Measurements from ENCODE around the gene SNX12. TPM values are rescaled to one million over a fixed set of nuclear protein-coding genes. Genes with fewer than 3 reads are reported as not detected.
"Not testable (repeated sequence)": the region's sequence is repeated elsewhere in the genome, so short reads cannot be mapped to it uniquely, and the experiment has no call there.

SNX12 gene
- total RNA-seq, 3 donors from 2014 or later: 55.9 to 62.7 (median 58.4) TPM

- no peaks in the 10 kb centered on the region for H3K9me3 Mint-ChIP-seq
- ATAC-seq (no peak), DNase-seq (no peak)
- no peak overlapping the region for H3K4me3 Mint-ChIP-seq
- peaks cover 42% of the 10 kb centered on the region for H3K4me1 Mint-ChIP-seq (ENCODE audit: low read depth)
- H3K36me3 Mint-ChIP-seq (ENCODE audit: insufficient read depth): peaks cover 29% of the 10 kb centered on the region
- H3K27me3 Mint-ChIP-seq (ENCODE audit: low read depth): no peaks in the 10 kb centered on the region
Measured at GRCh38 chrX:71060127-71060526, 8.0 kb downstream of the SNX12 start.

- Mint-ChIP-seq H3K9me3 (no peaks in the 10 kb centered on the region), H3K27me3 (ENCODE audit: low read depth) (no peaks in the 10 kb centered on the region), H3K4me1 (ENCODE audit: low read depth) (peaks cover 34% of the 10 kb centered on the region), H3K36me3 (ENCODE audit: insufficient read depth) (peaks cover 27% of the 10 kb centered on the region), H3K4me3 (no peak overlapping the region)
- no peak for DNase-seq
- ATAC-seq: no peak
Measured at GRCh38 chrX:71057848-71058530, 10.1 kb downstream of the SNX12 start.

GRCh38 chrX:71056867-71057266, 11.3 kb downstream of the SNX12 start:
- H3K4me1 Mint-ChIP-seq (ENCODE audit: low read depth): peaks cover 34% of the 10 kb centered on the region
- H3K27me3 Mint-ChIP-seq (ENCODE audit: low read depth): no peaks in the 10 kb centered on the region
- H3K4me3 Mint-ChIP-seq: no peak overlapping the region
- H3K9me3 Mint-ChIP-seq: no peaks in the 10 kb centered on the region
- DNase-seq (no peak), ATAC-seq (no peak)
- H3K36me3 Mint-ChIP-seq (ENCODE audit: insufficient read depth): peaks cover 22% of the 10 kb centered on the region

- H3K36me3 Mint-ChIP-seq (ENCODE audit: insufficient read depth): peaks cover 12% of the 10 kb centered on the region
- no peaks in the 10 kb centered on the region for H3K27me3 Mint-ChIP-seq (ENCODE audit: low read depth)
- H3K4me3 Mint-ChIP-seq: no peak overlapping the region
- no peak for DNase-seq
- H3K4me1 Mint-ChIP-seq (ENCODE audit: low read depth): peaks cover 18% of the 10 kb centered on the region
- H3K9me3 Mint-ChIP-seq: no peaks in the 10 kb centered on the region
- no peak for ATAC-seq
Measured at GRCh38 chrX:71053217-71053621, 14.9 kb downstream of the SNX12 start.

- no peaks in the 10 kb centered on the region for H3K9me3 Mint-ChIP-seq
- DNase-seq: no peak
- H3K4me1 Mint-ChIP-seq (ENCODE audit: low read depth): peaks cover 13% of the 10 kb centered on the region
- H3K4me3 Mint-ChIP-seq: no peak overlapping the region
- H3K36me3 Mint-ChIP-seq (ENCODE audit: insufficient read depth): peaks cover 7% of the 10 kb centered on the region
- no peak for ATAC-seq
- H3K27me3 Mint-ChIP-seq (ENCODE audit: low read depth): no peaks in the 10 kb centered on the region
Measured at GRCh38 chrX:71052721-71053120, 15.4 kb downstream of the SNX12 start.

- not testable (repeated sequence) for H3K9me3 Mint-ChIP-seq; DNase-seq; H3K27me3 Mint-ChIP-seq (ENCODE audit: low read depth); H3K36me3 Mint-ChIP-seq (ENCODE audit: insufficient read depth); ATAC-seq; H3K4me3 Mint-ChIP-seq; H3K4me1 Mint-ChIP-seq (ENCODE audit: low read depth)
Measured at GRCh38 chrX:71047891-71048290, 20.2 kb downstream of the SNX12 start.

GRCh38 chrX:71017396-71017939, 50.7 kb downstream of the SNX12 start:
- Mint-ChIP-seq H3K4me3 (no peak overlapping the region), H3K27me3 (ENCODE audit: low read depth) (no peaks in the 10 kb centered on the region)
- ATAC-seq: no peak

More at GRCh38 chrX:71017396-71017939, 50.7 kb downstream of the SNX12 start:
- peaks cover 4% of the 10 kb centered on the region for H3K36me3 Mint-ChIP-seq (ENCODE audit: insufficient read depth)
- DNase-seq: no peak
- no peaks in the 10 kb centered on the region for H3K4me1 Mint-ChIP-seq (ENCODE audit: low read depth)
- no peaks in the 10 kb centered on the region for H3K9me3 Mint-ChIP-seq

Other genes starting within 250 kb of the SNX12 start
- gene TEX11, start 159.6 kb downstream of the SNX12 start, total RNA-seq: under 1 TPM in 1 of 3 donors, not detected in 2; 0.13 TPM
- gene SLC7A3, start 137.2 kb downstream of the SNX12 start, total RNA-seq: under 1 TPM; 0.15 to 0.40 (median 0.19) TPM
- 1 to 10 TPM; 3.4 to 6.4 (median 5.2) TPM for gene FOXO4, start 27.5 kb upstream of the SNX12 start, total RNA-seq
- 10 to 100 TPM in 1 of 3 donors, 1 to 10 TPM in 2; 6.0 to 11.3 (median 6.6) TPM for gene CXorf65, start 38.4 kb upstream of the SNX12 start, total RNA-seq
- 100 to 1,000 TPM; 214 to 305 (median 276) TPM for gene IL2RG, start 43.2 kb upstream of the SNX12 start, total RNA-seq
- 10 to 100 TPM; 33.7 to 43.9 (median 39.8) TPM for gene MED12, start 50.3 kb upstream of the SNX12 start, total RNA-seq
- gene NLGN3, start 76.5 kb upstream of the SNX12 start, total RNA-seq: under 1 TPM; 0.38 to 0.43 (median 0.40) TPM
- not detected for gene GJB1, start 154.9 kb upstream of the SNX12 start, total RNA-seq
- gene ZMYM3, start 185.8 kb upstream of the SNX12 start, total RNA-seq: 10 to 100 TPM; 11.2 to 15.7 (median 13.3) TPM
- gene NONO, start 215.3 kb upstream of the SNX12 start, total RNA-seq: 100 to 1,000 TPM; 563 to 576 (median 574) TPM
- 1 to 10 TPM; 3.0 to 3.6 (median 3.1) TPM for gene ITGB1BP2, start 233.4 kb upstream of the SNX12 start, total RNA-seq